GM21786 (cell line): ENCODE results near the gene MN1.

ENCODE experiments used
- ATAC-seq: cut with Tn5 transposase; IDR thresholded peaks from one replicate; pipeline ENCODE4 v1.9.1; 2021; ENCODE audit not compliant: unreplicated experiment

MN1 gene

DNA sequence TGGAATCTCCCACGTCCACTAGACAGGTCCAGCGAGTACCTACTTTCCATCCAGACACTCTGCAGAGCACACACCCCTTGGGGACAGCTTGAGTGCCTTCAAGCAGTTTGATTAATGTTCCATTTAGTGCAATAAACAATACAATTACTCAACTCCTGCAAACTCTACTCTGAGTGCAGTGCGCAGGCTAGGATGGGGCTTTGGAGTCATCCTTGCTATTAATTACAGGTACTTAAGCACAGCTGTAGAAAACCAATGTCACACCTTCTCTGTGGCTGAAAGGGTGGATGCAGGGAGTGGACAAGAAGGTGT lies 82.6 kb downstream of the MN1 start:
- ATAC-seq: no peak

DNA sequence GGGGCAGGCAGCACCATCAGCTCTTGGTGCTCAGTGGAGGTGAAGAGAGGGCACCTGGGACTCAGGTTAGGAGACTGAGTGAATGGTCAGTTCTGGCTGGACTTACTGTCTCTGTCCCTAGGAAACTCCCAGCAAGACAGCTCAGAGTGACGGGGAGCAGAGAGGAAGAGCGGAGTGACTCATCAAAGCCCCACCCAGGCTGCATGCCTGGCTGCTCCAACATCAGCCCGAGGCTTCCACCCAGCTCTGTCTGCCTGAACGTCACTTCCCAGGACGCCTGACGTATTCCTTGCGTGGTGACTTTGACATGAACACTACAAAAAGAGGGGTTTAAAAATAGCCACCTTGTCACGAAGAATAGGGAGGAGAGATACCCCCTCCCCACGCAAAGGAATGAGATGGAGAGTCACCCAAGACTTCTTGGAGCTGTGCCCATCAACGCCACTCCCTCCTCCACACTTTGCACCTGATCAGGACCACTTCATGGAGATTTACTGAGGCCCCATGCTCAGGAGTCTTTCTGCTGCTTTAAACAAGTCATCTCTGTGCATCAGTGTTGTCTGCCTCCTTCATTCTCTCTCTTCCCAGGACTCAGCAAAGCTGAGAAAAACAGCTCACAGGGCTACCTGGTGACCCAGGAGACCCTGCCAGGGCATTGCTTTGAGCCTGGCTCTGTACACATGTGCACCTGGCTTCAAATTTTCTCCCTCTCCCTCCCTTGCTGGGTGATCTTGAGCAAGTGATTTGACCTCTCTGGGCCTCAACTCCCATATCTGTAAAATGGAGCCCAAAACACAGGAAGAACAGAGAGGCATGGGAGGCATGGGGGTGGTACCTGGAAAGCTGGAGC lies 83.1 kb downstream of the MN1 start:
- ATAC-seq: no peak

DNA sequence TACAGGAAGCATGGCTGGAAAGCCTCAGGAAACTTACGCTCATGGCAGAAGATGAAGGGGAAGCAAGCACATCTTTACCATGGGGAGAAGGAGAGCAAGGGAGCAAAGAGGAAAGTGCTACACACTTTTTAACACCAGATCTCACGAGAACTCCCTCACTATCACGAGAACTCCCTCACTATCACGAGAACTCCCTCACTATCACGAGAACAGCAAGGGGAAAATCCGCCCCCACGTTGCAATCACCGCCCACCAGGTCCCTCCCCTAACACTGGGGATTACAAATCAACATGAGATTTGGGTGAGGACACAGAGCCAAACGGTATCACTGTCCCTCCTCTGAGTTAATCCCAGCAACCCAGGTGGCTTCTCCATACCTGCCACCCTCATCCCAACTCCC lies 84.5 kb downstream of the MN1 start:
- no peak for ATAC-seq

DNA sequence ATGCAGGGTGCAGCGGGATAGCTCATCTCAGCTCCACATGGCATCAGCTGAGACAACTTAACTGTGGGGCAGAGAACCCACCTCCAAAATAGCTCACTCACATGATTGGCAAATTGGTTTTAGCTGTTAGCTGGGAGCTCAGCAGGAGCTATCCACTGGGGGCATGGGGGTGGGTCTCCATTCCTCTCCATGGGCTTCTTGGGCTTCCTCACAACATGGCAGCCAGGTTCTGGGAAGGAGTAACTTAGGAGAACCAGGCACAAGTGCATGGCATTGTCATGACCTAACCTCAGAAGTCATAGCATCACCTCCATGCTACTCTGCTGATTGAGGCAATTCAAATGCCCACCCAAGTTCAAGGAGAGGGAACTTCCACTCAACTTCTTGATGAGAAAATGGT lies 85.5 kb downstream of the MN1 start:
- ATAC-seq: no peak

DNA sequence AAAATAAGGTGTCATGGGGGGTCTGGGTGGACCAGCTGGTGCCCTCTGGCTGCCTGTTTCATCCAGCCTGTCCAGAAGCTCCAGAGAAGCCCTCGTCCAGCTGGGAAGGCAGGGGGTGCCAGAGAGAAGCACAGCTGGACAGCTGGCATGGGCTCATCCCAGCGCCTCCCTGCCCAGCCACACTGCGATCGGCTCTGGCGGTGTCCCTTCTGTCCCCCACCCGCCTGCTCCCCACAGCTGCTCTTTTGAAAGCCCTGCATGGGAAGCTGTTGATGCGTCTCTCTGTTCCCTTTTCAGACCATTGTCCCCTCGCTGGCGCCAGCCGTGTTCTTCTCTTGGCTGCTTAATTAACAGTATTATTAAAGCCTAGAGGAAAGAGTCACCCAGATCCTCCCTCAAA lies 86.5 kb downstream of the MN1 start:
- no peak for ATAC-seq

DNA sequence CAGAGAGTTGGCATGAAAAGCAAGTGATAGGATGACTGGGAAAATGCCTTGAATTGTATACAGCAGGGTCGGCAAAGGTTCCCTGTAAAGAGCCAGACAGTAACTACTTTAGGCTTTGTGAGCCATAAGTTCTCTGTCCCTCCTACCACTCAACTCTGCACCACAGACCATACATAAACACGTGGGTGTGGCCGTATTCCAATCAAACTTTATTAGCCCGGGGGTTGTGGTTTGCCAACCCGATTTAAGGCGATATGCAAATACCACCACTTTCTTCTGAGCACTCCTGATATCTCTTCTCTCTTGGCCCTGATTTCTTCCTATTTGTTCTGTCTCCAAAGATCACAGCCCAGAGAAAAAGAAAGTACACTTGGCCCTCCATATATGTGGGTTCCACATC lies 87.5 kb downstream of the MN1 start:
- no peak for ATAC-seq

DNA sequence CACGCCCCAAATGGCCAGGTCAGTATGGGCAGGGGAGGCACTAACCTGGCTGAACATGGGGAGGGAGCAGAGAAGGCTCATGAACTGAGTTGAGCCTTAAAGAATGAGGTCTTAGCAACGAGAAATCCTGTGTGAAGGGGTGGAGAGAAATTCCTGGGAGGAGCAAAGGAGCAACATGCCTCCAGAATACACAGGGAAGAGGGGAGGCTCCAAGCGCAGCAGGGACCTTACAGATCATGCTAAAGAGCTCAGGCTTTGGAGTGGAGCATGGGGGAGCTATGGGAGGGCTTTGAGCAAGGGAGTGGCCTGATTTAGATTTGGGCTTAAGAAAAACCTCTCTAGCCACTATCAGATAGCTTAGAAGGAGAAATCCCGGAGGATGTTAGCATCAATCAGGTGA lies 88.1 kb downstream of the MN1 start:
- ATAC-seq: no peak

DNA sequence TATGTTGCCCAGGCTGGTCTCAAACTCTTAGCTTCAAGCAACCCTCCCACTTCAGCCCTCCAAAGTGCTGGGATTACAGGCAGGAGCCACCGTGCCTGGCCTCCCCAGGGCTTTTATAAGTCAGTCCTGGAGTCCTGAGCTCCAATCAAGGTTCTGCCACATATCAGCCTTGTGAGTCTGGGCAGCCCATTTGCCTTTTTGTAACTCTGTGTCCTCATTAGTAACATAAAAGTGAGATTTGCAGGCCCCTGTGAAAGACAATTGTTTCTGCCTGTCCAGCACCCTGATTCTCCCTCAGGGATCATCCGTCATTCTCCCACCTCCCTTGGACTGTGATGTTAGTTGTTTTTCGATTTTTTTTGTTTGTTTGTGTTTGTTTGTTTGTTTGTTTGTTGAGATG lies 89.8 kb downstream of the MN1 start:
- ATAC-seq: no peak

DNA sequence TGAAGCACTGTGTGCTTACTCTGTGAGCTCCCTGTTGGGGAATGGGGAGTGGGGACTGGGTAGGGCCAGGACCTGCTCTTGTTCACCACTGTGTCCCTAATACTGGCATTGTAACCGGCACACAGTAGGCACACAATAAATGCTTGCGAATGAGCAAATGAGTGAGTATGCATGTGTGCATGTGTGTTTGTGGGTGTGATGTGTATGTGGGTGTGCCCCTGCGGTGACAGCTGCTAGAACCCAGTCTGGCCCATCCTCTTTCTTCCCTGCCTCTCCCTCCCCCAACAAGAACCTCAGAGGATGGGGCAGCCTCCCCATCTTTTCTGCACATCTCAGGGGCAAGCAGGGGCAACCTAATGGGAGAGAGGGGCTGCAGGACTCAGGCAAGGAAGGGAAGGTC lies 90.5 kb downstream of the MN1 start:
- no peak for ATAC-seq

DNA sequence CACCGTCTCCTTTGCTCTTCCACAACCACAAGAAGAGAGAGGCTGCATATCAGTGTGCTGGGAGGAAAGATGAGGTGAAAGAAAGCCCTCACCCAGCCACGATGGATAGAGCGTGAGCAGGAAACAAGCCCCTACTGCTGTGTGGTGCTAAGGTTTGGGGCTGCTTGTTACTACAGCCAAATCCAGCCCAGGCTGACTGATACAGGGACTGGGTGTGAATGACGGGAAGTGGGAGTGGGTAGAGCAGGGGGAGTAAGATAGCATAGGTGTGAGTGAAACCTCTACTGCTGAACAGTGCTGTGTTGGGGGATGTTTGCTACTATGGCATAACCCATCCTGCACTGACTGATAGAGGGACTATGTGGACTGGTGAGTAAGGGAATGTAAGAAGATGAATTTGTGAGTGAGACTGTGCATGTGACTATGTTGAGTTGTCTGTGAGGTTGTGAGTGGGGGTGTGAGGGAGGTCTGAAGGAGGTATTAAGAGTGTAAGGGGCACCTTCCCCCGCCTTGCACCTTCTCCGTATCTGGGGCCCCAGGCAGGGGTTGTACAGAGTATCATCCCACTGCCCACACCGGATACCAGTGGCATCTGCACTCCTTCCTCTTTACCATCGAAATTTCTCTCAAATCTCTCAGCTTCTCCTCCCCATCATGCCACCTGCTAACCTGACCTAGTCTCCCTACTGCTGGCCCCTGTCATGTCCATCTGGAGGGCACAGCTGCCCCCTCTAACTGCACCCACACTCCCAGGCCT lies 91.5 kb downstream of the MN1 start:
- no peak for ATAC-seq

DNA sequence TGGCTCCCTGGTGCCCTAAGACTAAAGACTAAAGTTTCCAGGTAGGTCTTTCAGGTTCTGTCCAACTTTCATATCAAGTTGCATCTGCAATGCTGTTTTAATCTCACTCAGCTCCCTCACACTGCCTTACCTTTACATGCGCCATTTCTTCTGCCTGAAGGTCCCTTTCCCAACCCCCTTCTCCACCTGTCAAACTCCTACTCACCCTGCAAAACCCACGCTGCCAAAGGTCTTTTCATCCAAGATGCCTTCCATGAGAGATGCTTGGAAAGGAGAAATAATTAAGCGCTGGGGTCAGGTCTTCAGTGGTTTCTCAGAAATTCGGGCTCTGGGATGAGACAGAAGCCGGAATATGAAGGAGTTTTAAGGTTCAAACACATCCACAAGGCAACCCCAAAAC lies 95.1 kb downstream of the MN1 start:
- no peak for ATAC-seq

DNA sequence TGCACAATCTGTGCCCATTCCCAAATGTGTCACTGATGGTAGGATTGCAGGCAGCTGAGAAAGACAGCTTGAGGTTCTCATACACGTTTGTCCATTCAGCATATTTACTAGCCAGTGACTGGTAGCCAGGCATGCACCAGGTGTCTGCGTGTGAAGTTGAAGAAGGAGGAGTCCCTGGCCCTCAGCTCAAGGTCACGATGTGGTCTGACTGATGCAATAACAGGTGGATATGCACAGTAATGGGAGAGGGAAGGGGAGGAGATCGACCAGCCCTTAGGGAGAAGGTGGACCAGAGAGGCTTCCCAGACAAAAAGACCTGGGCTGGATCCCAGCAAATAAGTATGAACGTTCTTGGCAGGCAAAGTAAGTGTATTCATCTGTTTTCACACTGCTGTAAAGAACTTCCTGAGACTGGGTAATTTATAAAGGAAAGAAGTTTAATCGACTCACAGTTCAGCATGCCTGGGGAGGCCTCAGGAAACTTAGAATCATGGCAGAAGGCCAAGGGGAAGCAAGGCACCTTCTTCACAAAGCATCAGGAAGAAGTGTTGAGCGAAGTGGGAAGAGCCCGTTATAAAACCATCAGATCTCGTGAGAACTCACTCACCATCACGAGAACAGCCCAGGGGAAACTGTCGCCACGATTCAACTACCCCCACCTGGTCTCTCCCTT lies 96.0 kb downstream of the MN1 start:
- no peak for ATAC-seq

DNA sequence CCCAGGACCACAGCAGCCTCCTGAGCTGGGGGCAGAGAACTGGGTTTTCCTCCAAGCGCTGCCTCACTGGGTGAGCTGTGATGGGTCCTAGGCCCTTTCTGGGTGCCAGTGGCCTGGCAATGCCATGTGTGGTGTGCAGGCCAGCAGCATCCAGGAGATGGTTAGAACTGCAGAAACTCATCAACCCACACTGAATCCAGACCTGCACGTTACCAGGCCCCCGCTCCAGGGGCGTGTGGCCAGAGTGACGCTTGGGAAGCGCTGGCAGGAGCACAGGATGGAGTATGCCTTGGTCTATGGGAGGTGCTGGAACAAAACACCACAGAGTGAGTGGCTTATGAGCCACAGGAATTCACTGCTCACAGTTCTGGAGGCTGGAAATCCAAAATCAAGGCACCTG lies 97.0 kb downstream of the MN1 start:
- no peak for ATAC-seq

DNA sequence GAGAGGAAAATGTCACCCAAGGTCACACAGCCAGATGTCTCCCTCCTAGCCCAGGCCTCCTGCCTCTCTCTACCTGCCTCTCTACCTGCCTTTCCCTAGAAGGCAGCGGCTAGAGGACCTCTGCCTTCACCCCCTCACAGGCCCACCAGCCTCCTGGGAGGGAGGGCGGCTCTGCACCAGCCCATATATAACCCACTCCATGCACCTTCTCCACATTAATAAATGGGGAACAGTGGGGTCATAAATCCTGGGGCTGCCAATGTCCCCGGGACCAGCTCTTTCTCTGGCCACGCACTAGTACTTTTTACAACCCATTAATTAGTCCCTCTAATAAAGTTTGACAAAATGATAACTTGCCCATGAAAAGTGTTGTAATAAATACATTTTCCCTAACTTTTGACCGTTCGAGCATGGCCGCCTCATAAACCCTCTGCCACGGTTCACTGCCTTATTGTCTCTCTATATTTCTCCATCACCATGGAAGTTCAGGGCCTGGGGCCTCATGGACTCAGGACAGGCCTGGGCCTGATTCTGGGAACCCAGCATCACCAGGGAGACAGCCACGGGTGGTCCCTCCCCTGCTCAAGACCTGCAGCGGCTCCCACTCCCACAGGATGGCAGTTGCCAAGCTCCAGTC lies 102.1 kb downstream of the MN1 start:
- ATAC-seq: no peak

DNA sequence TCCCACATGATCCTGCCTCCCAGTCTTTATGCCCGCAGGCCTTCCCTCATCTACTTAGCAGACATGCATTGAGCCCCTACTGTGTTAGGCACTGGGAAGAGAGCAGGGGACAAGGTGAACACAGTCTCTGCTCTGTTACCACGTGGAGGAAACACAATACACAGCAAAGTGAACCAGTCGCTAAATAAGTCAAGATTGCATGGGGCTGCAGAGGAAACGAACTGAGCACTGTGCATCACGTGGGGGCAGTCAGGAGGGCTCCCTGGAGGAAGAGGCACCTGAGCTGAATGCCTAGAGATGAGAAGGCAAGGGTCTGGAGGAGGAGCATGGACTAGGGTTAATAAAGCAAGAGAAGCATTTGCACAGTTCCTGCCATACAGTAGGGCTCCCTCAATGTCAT lies 102.7 kb downstream of the MN1 start:
- no peak for ATAC-seq
